Measurements from ENCODE around the gene NRIP2.

GRCh38 chr12:2854669-2855453 is 20.0 kb upstream of the NRIP2 start:
- TF ChIP-seq, protein P1, sequence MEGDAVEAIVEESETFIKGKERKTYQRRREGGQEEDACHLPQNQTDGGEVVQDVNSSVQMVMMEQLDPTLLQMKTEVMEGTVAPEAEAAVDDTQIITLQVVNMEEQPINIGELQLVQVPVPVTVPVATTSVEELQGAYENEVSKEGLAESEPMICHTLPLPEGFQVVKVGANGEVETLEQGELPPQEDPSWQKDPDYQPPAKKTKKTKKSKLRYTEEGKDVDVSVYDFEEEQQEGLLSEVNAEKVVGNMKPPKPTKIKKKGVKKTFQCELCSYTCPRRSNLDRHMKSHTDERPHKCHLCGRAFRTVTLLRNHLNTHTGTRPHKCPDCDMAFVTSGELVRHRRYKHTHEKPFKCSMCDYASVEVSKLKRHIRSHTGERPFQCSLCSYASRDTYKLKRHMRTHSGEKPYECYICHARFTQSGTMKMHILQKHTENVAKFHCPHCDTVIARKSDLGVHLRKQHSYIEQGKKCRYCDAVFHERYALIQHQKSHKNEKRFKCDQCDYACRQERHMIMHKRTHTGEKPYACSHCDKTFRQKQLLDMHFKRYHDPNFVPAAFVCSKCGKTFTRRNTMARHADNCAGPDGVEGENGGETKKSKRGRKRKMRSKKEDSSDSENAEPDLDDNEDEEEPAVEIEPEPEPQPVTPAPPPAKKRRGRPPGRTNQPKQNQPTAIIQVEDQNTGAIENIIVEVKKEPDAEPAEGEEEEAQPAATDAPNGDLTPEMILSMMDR (IDR thresholded peaks at IDR 0.05; ENCODE audit: poor library complexity): no peak
- no peak for TF ChIP-seq EZH2 (IDR thresholded peaks at IDR 0.05; ENCODE audit: borderline replicate concordance)
- no peak for TF ChIP-seq EZH2phosphoT487 (IDR thresholded peaks at IDR 0.05; ENCODE audit: low read depth, severe bottlenecking, unreplicated experiment)
